ENCODE data around the gene F8. TPM values are rescaled to one million over a fixed set of nuclear protein-coding genes. Genes with fewer than 3 reads are reported as not detected.

Gene F8
- total and polyA plus RNA-seq, 2 donors from 2014 or later: 15.1 to 41.3 TPM

GRCh38 chrX:154991476-154991875 lies 31.0 kb downstream of the F8 start:
- Histone ChIP-seq H3K9ac (ENCODE audit: low read length in 3 of 3) (no peak overlapping the region), H3K27ac (ENCODE audit: low read depth in 2 of 2, low read length in 2 of 2) (no peak overlapping the region), H3K36me3 (ENCODE audit: control insufficient read depth in 2 of 3, insufficient read depth in 3 of 3, low read length in 3 of 3) (no peaks in the 10 kb centered on the region), H3K4me3 (ENCODE audit: low read length in 3 of 3) (no peak overlapping the region), H3K27me3 (ENCODE audit: control insufficient read depth, insufficient read depth, low read length) (no peaks in the 10 kb centered on the region), H3K9me3 (ENCODE audit: control insufficient read depth in 2 of 3, insufficient read depth in 1 of 3, low read length in 3 of 3) (no peaks in the 10 kb centered on the region), H3K4me1 (ENCODE audit: control insufficient read depth in 2 of 3, insufficient read depth in 2 of 3, low read depth in 1 of 3, low read length in 3 of 3) (no peaks in the 10 kb centered on the region)
- FAIRE-seq: peak; percentile 80
- DNase-seq: no peak
- TF ChIP-seq CTCF (IDR thresholded peaks at IDR 0.05; ENCODE audit: borderline replicate concordance, extremely low read depth, insufficient read depth): no peak
- intact Hi-C loops (cut with DNase I): no loop called here

GRCh38 chrX:154991039-154991438 lies 31.5 kb downstream of the F8 start:
- Histone ChIP-seq H3K27me3 (ENCODE audit: control insufficient read depth, insufficient read depth, low read length) (no peaks in the 10 kb centered on the region), H3K36me3 (ENCODE audit: control insufficient read depth in 2 of 3, insufficient read depth in 3 of 3, low read length in 3 of 3) (no peaks in the 10 kb centered on the region), H3K4me1 (ENCODE audit: control insufficient read depth in 2 of 3, insufficient read depth in 2 of 3, low read depth in 1 of 3, low read length in 3 of 3) (no peaks in the 10 kb centered on the region), H3K4me3 (ENCODE audit: low read length in 3 of 3) (no peak overlapping the region), H3K27ac (ENCODE audit: low read depth in 2 of 2, low read length in 2 of 2) (no peak overlapping the region), H3K9me3 (ENCODE audit: control insufficient read depth in 2 of 3, insufficient read depth in 1 of 3, low read length in 3 of 3) (no peaks in the 10 kb centered on the region), H3K9ac (ENCODE audit: low read length in 3 of 3) (no peak overlapping the region)
- intact Hi-C loops (cut with DNase I): no loop called here
- DNase-seq (no peak), FAIRE-seq (no peak)
- no peak for TF ChIP-seq CTCF (IDR thresholded peaks at IDR 0.05; ENCODE audit: borderline replicate concordance, extremely low read depth, insufficient read depth)

- no peak for TF ChIP-seq CTCF (IDR thresholded peaks at IDR 0.05; ENCODE audit: borderline replicate concordance, extremely low read depth, insufficient read depth)
- H3K9me3 ChIP-seq (ENCODE audit: control insufficient read depth in 2 of 3, insufficient read depth in 1 of 3, low read length in 3 of 3): no peaks in the 10 kb centered on the region
- H3K36me3 ChIP-seq (ENCODE audit: control insufficient read depth in 2 of 3, insufficient read depth in 3 of 3, low read length in 3 of 3): no peaks in the 10 kb centered on the region
- H3K27me3 ChIP-seq (ENCODE audit: control insufficient read depth, insufficient read depth, low read length): no peaks in the 10 kb centered on the region
- no peaks in the 10 kb centered on the region for H3K4me1 ChIP-seq (ENCODE audit: control insufficient read depth in 2 of 3, insufficient read depth in 2 of 3, low read depth in 1 of 3, low read length in 3 of 3)
- no peak for DNase-seq
- no peak for FAIRE-seq
- no peak overlapping the region for H3K4me3 ChIP-seq (ENCODE audit: low read length in 3 of 3)
- H3K9ac ChIP-seq (ENCODE audit: low read length in 3 of 3): no peak overlapping the region
- H3K27ac ChIP-seq (ENCODE audit: low read depth in 2 of 2, low read length in 2 of 2): no peak overlapping the region
- intact Hi-C loops (cut with DNase I): no loop called here
Measured at GRCh38 chrX:154990496-154990895, 32.0 kb downstream of the F8 start.

- FAIRE-seq (no peak), DNase-seq (no peak)
- H3K9ac ChIP-seq (ENCODE audit: low read length in 3 of 3): no peak overlapping the region
- H3K36me3 ChIP-seq (ENCODE audit: control insufficient read depth in 2 of 3, insufficient read depth in 3 of 3, low read length in 3 of 3): no peaks in the 10 kb centered on the region
- no peak for TF ChIP-seq CTCF (IDR thresholded peaks at IDR 0.05; ENCODE audit: borderline replicate concordance, extremely low read depth, insufficient read depth)
- H3K27ac ChIP-seq (ENCODE audit: low read depth in 2 of 2, low read length in 2 of 2): no peak overlapping the region
- no peaks in the 10 kb centered on the region for H3K4me1 ChIP-seq (ENCODE audit: control insufficient read depth in 2 of 3, insufficient read depth in 2 of 3, low read depth in 1 of 3, low read length in 3 of 3)
- intact Hi-C loops (cut with DNase I): no loop called here
- H3K27me3 ChIP-seq (ENCODE audit: control insufficient read depth, insufficient read depth, low read length): no peaks in the 10 kb centered on the region
- H3K9me3 ChIP-seq (ENCODE audit: control insufficient read depth in 2 of 3, insufficient read depth in 1 of 3, low read length in 3 of 3): no peaks in the 10 kb centered on the region
- no peak overlapping the region for H3K4me3 ChIP-seq (ENCODE audit: low read length in 3 of 3)
Measured at GRCh38 chrX:154988719-154989118, 33.8 kb downstream of the F8 start.

Data from kidney (tissue), 14 donors.